HG02870 (cell line): ENCODE data around the gene FN1.
"Not testable (repeated sequence)": the region's sequence is repeated elsewhere in the genome, so short reads cannot be mapped to it uniquely, and the experiment has no call there.

Experiments
- ATAC-seq: cut with Tn5 transposase; IDR thresholded peaks from one replicate; pipeline ENCODE4 v1.9.1; 2021; ENCODE audit warnings: mild to moderate bottlenecking, moderate library complexity; ENCODE audit not compliant: unreplicated experiment

Gene FN1

DNA sequence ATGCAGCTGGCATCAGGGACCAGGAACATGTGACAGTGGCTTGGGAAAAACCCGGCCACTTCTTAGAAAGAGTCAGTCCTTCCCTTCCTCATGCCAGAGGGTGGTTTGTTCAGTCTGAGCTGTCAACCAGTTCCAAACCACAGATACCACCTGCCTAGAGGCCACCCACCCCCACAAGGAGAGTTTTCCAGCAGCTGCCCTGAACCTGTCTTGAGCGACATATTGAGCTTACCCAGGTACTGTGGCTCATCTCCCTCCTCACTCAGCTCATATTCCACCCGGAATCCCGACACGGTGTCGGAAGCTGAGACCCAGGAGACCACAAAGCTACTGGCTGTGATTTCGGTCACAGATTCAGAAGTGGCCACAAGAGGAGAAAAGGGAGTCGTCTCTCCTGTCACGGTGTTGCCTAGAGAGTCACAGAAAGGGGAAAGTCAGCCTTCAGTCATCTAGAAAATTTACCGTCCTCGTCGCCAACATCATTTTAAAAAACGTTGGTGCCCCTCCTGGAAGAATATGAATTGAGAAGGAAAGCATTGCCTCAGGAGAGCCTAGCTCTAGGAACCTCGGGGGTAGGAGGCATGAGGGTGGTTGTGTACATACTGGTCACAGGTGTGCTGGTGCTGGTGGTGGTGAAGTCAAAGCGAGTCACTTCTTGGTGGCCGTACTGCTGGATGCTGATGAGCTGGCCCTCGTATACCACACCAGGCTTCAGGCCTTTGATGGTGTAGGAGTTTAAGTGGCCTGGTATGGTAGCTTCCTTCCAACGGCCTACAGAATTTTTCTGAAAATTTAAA lies 26.3 kb downstream of the FN1 start:
- ATAC-seq, result no peak

DNA sequence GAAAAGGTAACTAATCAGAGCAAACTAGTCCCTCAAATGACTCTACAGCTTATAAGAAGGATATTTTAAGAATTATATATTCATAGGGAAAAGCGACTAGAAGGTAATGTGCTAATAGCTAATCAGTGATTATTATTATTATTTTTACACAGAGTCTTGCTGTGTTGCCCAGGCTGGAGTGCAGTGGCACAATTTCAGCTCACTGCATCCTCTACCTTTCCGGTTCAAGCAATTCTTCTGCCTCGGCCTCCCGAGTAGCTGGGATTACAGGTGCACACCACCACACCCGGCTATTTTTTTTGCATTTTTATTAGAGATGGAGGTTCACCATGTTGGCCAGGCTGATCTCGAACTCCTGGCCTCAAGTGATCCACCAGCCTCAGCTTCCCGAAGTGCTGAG lies 27.4 kb downstream of the FN1 start:
- not testable (repeated sequence) for ATAC-seq

GRCh38 chr2:215407590-215408264 lies 28.1 kb downstream of the FN1 start:
- ATAC-seq, result no peak

- no peak for ATAC-seq
These were observed 28.8 kb downstream of the FN1 start for GRCh38 chr2:215407061-215407460.

DNA sequence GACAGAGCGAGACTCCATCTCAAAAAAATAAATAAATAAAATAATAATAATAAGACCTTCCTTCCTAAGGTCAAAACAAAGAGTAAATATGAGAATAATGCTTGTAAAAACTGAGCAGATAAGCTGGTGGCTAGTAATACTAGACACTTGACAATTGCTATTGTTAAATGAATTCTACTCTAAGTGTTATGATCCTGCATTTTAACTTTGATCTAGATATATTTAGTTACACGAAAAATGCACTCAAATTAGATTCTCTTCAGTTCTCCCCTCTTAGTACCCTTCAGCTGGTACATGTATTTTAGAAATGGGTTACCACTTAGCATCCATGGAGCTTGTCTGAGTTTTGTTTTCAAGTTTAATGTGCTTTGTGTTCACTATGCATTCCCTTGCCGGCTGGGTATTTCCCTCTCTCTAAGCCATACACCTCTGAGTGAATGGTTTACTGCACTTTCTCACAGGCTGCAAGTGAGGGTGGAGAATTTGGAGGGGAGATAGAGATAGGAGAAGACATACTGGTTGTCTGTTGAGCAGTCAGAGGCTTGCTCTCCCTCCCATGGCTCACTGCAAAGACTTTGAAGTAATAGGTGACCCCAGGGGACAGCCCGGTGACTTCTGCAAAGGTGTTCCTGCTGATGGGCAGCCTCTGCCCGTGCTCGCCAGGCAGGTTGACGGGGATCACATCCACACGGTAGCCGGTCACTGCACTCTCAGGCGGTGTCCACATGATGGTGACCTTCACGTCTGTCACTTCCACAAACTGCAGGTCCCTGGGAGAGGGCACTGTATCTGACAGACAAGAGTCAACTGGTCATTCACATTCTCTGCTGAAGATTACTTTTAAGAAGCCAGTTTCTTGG lies 29.9 kb downstream of the FN1 start:
- ATAC-seq, result no peak

DNA sequence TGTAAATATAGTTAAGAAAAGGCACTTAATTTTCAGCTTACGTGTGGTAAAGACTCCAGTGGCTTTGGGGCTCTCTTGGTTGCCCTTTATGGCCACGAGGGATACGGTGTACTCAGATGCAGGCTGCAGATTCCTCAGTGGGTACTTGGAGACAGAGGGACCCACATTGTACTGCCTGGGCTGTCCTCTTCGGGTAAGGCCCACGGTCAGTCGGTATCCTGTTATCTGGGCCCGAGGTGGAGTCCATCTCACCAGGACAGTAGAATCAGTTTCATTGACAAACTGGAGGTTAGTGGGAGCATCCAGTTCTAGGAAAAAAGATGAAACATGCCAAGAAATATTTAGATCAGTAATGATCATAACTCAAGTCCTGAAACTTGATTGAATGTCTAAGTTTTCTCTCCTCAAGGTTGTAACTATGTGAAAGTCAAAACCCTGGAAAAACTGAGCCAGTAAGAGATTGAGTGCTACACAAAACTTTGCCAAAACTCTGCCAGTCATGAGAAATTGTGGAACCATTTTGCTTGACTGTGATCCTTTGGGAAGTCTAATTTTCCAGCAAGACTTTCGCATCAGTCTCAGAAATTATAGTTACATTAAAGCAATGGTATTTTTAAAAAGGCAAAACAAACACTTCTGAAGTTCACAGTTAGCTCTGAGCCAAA lies 31.4 kb downstream of the FN1 start:
- no peak for ATAC-seq

DNA sequence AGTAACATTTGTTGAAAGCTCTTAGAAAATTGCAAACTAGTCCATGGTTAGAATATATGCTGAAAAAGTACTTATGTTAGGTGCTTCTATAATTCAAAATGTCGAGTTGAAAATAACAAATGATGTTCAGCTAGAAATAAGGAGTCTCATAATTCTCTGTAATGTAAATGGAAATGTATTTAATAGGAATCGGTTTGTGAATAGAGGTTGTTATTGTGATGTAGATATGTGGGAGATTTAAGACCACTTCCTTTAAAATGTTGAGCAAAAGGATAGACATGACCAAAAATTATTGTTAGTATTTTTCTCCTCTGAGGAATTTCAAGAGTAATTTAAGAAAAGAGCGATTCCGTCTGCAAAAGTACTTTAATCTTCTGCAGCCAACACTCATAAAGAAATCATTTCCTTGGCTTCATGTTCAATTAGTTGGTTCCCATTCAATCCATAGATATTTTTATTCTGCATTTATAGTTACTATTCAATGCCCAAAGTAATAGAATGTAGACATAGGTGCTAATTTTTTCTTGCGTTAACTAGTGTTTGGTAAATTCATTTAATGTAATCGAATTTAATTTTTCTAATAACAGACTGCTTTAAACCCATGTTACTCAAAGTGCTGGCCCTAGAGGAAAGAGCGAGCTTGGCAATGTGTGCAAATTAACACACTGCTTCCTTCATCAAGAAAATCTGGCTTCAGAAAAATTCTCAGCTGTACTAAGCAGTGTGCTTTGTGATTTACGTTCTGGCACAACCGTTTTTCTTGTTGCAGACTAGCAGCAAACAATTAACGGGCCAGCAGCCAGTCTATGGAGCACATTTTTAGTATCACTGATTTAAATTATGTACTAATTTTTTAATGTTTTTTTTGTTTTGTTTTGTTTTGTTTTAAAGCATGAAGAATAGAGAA lies 32.2 kb downstream of the FN1 start:
- ATAC-seq, result no peak

GRCh38 chr2:215401896-215402379 lies 33.9 kb downstream of the FN1 start:
- ATAC-seq, result no peak

- ATAC-seq, result no peak
These were observed 36.7 kb downstream of the FN1 start for GRCh38 chr2:215399067-215399716.

- ATAC-seq, result no peak
These were observed 38.1 kb downstream of the FN1 start for GRCh38 chr2:215397632-215398341.

DNA sequence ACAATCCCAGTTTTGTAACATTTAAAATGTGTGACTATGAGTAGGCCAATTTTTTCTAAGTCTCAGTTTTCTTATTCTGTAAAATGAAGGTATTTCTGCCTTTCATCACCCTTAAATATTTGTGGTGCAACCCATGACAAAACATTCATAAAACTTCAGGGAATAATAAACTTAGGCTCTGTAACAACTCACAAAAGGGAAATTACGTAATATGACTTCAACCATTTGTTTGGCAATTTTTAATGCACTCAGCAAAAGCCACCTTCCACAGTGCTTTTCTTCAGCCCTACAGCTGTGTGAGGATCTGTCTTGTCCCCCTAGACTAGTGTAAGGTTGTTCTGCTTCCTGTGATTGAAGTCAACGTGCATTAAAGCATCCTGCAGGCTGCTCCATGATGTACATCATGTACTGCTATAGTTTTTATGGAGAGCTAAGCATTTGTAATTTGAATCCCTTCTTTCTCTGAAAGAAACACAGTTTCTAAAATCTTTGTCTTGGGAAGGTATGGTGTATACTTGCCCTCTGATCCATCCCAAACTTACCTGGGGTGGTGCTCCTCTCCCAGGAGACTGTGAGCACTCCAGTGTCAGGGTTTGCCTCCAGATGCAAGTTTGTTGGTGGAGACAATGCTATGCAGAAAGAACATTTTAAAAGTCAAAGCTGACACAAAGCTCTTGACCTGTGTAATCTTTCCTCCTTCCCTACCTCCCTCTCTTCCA lies 39.1 kb downstream of the FN1 start:
- ATAC-seq, result no peak

GRCh38 chr2:215395687-215396460 lies 40.0 kb downstream of the FN1 start:
- ATAC-seq, result no peak

DNA sequence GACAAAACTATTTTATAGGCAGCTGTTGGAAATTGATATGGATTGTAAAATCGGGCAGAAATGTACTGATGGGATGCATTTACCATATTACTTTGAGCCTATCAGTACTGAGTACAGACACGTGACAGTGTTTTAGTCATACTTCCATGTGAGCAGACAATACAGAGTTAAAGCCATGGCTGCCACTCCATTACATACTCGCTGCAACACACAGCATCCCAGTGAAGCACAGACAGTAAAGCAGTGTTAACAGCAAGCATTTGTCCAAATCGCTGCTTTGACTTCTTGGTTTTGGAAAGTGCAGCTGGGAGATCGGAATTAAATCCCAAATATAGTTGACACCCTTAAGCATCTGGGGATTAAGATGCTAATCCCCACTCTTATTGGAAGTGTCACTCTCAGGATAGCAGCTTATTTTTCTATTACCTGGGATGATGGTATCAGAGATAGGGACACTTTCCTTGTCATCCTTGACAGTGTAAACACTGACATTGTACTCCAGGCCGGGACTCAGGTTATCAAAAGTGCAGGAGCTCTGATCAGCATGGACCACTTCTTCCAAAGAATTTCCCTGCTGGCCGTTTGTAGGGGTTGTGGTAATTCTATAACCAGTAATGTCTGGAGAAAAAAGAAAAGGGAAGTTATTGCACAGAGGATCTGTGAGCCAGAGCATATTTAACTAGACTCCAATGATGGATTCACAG lies 41.6 kb downstream of the FN1 start:
- ATAC-seq, result no peak

DNA sequence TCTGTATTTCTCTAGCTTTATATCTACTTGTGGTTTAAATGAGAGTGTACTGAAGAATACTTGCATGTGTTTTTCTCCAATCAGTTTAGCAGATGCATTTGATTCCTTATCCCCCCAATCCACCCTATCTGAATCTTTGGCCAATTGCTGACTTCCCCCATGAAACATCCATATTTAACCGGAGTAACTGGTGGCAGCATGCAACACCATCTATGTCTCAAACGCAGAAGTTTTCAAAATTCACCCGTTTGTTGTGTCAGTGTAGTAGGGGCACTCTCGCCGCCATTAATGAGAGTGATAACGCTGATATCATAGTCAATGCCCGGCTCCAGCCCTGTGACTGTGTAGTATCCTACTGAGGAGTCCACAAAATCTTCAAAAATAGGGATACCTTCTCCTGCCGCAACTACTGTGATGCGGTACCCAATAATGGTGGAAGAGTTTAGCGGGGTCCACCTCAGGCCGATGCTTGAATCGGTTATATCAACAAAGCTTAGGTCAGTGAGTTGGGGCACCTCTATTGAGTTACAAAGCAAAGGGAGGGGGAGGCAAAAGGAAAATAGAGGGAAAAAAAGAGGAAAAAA lies 43.1 kb downstream of the FN1 start:
- no peak for ATAC-seq

DNA sequence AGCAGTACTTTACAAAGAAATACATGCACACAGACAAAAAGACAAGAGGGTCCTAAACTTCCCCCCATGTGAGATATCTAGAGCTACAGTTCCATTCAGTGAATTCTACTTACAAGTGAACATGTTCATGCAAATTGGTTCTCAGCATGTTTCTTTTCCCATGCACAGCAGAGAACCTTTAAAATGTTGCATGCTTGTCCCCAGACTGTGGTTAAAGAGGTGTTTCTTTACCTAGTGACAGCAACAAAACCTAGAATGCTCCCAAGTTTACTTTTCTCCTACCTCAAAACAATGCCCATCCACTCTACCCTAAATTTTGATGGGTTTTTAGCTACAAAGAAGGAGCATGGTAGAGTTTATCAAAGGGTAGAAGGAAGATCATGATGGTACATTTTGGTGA lies 43.7 kb downstream of the FN1 start:
- ATAC-seq, result no peak

GRCh38 chr2:215391531-215391930 lies 44.3 kb downstream of the FN1 start:
- ATAC-seq, result no peak
